Caki2 (cell line): ENCODE data around the gene MYO9A. TPM values are rescaled to one million over a fixed set of nuclear protein-coding genes. Genes with fewer than 3 reads are reported as not detected.

Experiments used
- DNase-seq: peaks from one replicate; pipeline ENCODE4 v3.0.0-alpha.2; 2015; ENCODE audit warnings: low read depth
- in situ Hi-C: cut with HindIII; loops from 2 replicates; pipeline ENCODE4 v1.10.0; 2016; ENCODE audit warnings: low sequenced_read_pairs, low pct_unique_long_range_greater_than_20kb, mixed read lengths
- total RNA-seq: library from RNA; depleted of rRNA; stranded (reverse); fragments of >200 nt; shearing (Covaris generic); gene quantifications from 2 replicates; pipeline ENCODE4 v1.2.3, GENCODE V29; 2014; ENCODE audit warnings: low replicate concordance

The MYO9A gene
- total RNA-seq, 1 experiment from 2014 or later: 10.2 TPM

DNA sequence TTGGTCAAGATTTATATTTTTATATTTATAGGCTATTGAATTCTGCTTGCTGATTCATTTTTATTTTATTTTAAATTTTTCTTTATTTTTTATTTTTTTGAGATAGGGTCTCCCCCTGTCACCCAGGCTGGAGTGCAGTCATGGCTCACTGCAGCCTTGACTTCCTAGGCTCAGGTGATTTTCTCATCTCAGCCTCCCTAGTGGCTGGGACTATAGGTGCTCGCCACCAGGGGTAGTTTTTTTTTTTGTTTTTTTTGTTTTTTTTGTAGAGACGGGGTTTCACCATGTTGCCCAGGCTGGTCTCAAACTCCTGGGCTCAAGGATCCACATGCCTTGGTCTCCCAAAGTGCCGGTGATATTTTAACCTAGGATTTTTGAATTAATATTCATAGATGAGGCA, 276.4 kb downstream of the MYO9A start:
- in situ Hi-C loops: no loop called here
- DNase-seq: no peak

DNA sequence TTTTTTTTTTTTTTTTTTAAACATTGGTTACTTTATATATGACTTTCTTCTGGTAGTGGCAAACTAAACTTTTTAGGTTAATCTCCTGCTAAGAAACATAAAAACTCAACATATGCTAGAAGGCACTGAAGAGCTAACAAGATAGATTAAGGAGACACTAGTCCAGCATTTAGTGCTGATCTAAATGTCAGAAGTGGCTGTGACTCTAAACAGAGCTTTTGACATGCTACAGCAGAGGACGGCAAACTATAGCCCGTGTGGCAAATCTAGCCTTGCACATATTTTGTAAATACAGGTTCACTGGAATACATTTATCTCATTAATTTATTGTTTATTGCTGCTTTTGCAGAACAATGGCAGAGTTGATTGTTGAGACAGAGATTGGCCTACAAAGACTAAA, 287.0 kb downstream of the MYO9A start:
- DNase-seq: no peak
- in situ Hi-C loops: no loop called here

DNA sequence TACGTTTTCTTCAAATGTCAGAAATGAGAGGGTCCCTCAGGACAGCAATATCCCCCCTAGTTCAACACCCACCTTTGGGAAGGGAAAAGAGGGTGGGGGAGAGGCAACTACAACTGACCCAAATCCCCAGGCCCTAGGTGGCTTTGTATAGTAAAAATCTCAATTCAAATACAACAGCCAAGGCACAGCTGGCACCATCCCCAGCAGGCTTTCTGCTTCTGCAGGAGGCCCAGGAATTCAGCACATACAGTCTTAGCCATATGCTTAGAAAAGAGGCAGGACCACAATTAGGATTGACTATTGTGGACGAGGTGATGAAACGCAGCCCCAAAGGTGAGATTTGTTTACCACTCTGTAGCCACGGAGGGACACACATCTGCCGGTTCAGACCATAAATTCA, 291.8 kb downstream of the MYO9A start:
- in situ Hi-C loops: no loop called here
- DNase-seq: no peak

DNA sequence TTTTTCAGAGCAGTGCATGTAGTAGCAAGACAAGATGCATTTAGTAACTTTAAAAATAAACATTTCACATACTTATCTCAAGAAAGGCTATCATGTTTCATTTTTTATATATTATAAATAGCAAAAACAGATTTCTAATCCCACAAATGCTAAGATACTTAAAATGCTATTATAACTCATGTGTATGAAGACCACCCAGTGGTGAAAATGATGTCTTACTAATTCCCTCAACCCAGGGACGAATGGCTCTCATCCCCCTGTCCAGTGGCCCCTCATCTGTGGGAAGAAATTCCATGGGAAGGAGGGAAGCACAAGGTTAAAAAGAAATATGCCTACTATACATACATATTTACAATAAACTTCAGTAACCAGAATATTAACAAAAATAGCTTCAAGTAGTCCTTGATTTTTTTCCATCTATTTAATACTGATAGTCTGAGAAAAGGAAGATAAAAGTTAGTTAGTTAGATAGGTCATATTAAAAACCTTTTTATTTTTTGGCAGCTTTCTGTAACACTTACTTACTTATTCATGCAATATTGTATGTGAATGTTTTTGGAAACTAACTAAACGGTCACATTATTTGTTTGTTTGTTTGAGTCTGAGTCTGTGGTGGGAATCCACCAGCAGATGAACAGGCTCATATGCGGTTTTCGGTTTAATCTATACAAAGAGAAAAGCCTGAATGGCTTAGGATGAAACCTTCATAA, 292.8 kb downstream of the MYO9A start:
- in situ Hi-C loops: no loop called here
- no peak for DNase-seq

DNA sequence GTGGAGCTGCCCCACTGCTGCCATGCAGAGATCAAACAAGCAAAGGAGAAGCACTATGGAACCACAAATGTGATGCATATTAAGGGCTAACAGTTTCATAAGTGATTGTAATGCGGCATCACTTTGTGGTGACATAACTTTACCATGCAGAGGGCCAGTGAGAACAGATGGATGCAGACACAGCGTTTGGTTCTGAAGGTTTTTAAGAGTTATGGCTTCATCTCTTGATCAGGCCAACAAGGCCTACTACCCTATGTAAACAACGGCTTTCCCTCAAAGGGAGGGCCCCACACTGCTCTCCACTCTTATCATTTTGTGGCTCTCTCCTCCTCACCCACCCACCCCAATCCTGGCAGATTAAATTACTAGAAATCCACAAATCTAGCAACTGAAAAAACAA, 294.1 kb downstream of the MYO9A start:
- no peak for DNase-seq
- in situ Hi-C loops: no loop called here

DNA sequence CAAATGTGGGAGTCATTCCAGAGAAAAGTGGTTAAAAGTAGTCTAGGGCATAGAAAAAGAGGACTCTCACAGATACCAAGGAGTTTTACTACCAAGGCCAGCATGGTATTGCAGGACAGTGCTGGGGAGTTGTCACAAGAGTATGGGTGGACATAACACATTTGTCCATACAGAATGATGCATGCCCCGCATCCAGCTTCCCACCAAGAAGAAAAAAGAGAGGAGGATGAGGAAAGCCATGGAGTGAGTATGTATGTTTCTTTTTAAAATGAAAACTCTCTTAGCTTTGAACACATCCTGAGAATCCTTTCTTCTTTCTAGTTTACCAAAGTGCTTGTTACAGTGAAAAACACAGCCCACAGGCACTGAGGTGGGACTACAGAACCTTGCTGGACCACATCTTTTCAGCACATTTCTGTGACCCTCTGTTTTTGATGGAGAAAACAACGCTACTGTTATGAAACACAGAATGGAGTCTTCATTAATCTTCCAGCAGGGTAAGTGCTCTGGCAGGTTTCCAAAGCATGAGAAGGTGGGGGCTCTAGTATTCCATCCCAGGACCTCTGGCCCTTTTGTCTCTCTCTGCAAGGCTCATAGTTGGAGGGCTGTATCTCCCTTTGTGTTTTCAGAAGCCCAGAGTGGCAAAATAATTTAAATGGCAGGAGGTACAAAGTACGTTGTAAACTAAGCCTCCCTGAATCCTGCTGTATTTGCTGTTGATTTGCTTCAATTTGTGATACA, 294.9 kb downstream of the MYO9A start:
- in situ Hi-C loops: no loop called here
- DNase-seq: no peak

DNA sequence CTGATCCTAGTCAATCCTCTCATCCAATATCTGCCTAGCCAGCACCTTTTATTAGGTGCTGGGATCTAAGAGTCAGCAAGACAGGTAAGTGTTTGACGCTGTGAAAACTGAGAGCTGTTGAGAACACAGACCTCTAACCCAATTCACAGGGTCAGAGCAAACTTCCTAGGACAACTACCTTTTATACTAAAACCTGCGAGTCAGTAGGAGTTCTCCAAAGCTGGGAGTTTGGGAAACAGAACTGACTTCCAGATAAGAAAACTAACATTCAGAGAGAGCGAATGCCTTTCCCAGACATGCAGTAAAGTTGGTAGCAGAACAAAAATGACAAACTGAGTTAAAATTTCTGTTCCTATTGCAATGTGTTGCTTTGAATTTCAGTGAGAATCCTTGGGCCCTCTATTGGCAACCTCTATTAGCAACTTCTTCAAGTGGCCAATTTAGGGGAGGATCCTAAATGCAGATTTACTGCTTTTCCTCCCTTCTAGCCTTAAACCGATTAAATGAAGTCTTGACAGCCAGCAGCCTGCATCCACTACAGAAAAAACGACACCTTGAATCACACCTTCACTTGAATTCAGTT, 296.3 kb downstream of the MYO9A start:
- in situ Hi-C loops: no loop called here
- DNase-seq: no peak

DNA sequence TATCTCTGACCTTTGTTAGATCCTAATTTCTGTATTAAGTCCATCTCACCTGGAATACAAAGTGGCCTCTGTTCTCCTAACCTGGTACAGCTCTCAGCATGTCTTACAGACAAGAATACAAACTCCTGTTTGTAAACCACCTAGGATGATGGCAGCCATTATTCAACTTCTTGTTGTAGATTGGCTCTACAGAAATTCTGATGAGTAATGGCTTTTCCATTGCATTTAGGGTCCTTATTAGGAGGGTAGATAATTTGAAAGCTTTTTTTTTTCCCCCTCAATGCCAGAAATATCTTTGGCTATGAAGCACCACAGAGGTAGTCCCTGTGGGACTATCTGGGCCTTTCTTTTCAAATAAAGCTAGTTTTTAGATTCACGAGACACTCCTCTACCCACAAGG, 297.8 kb downstream of the MYO9A start:
- in situ Hi-C loops: no loop called here

DNA sequence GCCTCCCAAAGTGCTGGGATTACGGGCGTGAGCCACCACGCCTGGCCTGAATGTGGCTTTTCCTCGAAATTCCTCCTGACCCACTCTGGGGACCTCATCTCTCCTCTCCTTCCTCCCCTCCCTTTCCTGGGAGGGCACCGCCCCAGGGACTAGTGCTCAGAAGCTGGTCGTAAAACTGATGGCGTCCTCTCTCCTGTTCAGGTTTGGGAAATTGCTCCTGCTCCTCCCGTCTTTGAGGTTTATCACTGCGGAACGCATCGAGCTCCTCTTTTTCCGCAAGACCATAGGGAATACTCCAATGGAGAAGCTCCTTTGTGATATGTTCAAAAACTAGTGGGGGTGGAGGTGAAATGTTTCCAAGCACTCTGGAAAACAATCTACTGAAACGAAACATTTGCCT, 300.6 kb downstream of the MYO9A start:
- DNase-seq: no peak
- in situ Hi-C loops: no loop called here

More for the DNA sequence above, 297.8 kb downstream of the MYO9A start:
- DNase-seq: no peak

DNA sequence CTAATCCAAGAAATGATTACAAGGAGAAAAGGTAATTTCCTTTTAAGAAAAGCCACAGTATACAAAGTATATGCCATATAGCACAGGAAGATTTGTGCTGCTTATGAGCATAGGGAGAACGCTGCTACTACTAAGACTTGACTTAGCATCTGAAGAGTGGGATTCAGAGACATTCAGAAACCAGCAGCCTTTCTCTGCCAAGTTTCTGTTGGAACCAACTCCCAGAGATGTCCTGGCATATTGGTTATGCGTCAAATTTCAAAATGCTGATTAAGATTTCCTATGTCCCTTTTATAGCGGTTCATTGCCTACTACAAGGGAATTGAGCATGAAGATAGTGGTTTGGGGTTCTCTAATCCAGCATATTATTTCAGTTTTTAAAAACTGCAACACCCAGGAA, 302.6 kb downstream of the MYO9A start:
- in situ Hi-C loops: no loop called here

DNA sequence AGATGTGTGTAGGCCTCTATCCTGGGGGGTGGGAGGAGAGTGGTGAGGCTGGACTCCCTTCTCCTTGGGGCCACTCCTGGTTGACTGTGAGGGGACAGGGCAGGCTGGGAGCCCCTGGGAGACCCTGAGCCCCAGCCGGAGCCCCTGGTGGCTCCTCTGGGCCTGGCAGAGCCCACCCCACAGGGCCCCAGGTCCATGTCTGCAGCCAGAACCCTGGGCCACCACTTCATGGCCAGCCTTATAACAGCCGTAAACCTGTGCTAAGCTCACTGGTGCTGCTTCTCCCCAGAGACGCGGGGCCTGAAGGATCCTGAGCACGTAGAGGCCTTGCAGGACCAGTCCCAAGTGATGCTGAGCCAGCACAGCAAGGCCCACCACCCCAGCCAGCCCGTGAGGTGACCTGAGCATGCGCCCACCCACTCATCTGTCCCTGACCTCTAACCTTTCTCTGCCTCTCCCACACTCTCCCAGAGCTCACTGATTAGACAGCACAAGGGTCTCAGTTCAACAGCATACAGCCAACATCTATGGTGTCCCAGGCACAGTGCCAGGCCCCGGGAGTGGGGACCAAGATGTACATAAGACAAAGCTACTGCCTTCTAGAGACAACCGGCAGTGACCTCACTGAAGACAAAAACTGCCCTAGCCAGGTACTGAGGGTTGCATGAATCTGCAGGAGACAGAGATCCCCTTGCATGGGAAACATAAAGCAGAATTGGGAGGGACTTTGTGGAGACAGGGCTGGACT, 304.1 kb downstream of the MYO9A start:
- no peak for DNase-seq
- in situ Hi-C loops: no loop called here

More for the DNA sequence above, 302.6 kb downstream of the MYO9A start:
- DNase-seq: no peak

DNA sequence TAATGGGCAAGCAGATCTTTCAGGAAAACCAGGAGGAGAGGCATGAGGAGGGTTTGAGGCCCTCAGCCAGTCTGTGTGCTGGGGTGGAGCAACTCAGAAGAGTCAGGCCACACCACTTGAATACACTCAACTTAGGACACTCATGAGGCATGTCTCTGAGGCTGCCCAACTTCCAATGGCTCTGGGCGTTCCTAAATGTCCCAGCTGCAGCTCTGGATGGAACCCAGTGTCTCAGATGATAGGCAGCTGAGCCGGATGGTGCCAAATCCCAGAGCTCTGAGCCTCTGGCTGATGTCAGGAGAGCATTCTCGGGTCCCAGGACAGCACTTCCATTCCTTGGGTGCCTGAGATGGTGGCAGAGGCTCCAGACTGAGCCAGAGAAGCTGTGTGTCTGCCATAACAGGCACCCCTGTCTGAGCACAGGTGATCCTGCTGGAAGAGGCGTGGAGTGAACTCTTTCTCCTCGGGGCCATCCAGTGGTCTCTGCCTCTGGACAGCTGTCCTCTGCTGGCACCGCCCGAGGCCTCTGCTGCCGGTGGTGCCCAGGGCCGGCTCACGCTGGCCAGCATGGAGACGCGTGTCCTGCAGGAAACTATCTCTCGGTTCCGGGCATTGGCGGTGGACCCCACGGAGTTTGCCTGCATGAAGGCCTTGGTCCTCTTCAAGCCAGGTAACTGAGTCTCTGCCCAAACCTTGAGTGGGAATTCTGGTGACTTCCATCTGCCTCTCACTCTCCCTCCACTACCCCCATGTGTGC, 304.8 kb downstream of the MYO9A start:
- no peak for DNase-seq
- in situ Hi-C loops: no loop called here

DNA sequence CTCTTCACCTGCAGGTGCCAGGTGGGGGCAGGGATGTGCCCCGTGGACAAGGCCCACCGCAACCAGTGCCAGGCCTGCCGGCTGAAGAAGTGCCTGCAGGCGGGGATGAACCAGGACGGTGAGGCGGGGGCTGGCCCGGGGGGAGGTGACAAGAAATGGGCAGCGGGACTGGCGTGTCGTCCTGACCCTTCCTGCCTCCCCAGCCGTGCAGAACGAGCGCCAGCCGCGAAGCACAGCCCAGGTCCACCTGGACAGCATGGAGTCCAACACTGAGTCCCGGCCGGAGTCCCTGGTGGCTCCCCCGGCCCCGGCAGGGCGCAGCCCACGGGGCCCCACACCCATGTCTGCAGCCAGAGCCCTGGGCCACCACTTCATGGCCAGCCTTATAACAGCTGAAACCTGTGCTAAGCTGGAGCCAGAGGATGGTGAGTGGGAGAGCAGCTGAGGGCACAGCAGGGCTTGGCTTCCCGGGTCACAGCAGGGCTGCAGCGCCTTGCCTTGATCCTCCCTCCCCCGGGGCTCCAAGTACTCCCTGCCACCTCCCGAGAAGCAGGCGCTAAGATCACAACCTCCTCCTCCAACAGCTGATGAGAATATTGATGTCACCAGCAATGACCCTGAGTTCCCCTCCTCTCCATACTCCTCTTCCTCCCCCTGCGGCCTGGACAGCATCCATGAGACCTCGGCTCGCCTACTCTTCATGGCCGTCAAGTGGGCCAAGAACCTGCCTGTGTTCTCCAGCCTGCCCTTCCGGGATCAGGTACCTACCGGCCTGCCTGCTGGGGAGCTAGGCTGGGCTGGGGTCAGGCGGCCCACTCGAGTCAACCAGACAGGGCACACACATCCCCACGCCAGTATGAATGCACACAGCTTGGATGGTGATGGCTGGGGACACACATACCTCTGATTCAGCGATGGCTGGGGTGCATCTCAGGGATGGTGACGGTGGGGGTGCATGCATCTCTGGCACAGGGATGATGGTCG, 305.9 kb downstream of the MYO9A start:
- no peak for DNase-seq
- in situ Hi-C loops: no loop called here

DNA sequence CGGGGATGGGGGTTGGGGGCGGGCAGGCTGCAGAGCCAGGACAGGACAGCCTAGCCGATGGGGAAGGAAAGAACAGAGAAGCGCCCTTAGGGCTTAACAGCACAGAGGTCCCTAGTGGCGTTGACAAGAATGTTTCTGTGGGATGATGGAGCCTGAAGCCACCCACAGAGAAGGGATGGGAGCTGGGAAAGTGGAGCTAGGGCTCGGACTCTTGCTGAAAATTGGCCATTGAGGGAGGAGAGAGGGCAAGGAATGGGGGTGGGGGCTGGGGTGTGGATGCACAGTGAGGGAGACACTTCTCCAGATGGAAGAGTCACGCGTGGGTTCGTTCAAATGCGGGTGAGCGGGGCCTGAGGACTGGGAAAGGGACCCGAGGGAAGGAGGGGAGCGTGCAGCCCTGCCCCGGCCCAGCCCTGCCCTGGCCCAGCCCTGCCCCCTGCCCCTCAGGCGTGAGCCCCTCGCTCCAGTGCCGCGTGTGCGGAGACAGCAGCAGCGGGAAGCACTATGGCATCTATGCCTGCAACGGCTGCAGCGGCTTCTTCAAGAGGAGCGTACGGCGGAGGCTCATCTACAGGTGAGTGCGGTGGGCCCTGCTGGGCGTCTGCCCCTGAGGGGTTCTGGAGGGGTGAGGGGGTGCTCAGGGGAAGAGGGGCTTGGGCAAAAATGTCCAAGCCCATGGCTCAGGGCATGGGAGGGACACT, 306.8 kb downstream of the MYO9A start:
- in situ Hi-C loops: no loop called here
- DNase-seq: no peak

DNA sequence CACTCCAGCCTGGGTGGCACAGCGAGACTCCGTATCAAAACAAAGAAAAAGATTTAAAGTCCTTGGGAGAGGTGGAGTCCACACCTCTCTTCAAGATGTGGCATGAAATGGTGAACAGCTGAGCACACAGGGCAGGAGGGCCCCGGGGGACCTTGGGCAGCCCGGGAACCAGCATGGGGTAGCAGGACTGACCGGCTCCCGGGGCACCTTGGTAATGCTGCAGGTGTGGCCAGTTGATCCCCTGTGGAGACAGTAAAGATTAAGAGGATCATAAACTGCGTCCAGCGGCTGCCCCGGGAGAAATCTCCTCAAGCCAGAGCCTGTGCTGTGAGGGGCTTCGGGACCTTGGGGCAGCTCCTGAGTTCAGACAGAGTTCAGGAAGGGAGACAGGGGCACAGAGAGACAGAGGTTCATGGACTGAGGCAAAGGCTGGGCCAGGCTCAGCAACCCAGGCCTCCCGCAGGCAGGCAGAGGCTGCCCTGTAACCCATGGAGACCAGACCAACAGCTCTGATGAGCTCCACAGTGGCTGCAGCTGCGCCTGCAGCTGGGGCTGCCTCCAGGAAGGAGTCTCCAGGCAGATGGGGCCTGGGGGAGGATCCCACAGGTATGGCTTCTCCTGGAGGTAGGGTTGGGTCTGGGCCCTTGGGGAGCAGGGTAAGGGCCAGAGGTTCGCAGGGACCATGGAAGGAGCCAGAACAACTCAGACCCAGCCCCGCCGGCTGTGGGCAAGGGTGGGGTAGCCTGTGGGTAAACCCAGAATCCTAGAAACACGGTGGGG, 307.5 kb downstream of the MYO9A start, which contains the start of gene NR2E3:
NR2E3 (plus strand) TSS at position 299 of the 780 bp plus-strand sequence; CDS start at position 489, 190 bp downstream.
- in situ Hi-C loops: no loop called here
- DNase-seq: no peak

DNA sequence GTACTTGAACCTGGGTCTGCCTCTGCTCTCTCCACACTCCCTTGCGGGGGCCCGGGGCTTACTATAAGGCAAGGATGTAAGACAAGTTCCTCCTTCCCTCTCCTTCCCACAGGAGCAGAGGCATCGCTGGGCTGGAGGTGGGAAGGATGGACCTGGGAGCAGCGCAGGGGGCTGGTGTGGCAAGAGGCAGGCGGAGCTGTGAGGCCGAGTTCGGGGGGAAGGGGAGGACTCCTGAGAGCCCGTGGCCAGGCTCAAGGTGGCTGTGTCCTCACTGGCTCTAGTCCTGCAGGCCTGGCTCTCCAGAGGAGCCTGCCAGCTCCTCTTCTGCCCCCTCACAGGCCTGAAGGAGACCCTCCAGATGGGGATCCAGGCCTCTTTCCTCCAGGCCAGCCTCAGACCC, 308.6 kb downstream of the MYO9A start:
- no peak for DNase-seq
- in situ Hi-C loops: no loop called here
